ENCODE measurements around the gene PDPN.

DNA sequence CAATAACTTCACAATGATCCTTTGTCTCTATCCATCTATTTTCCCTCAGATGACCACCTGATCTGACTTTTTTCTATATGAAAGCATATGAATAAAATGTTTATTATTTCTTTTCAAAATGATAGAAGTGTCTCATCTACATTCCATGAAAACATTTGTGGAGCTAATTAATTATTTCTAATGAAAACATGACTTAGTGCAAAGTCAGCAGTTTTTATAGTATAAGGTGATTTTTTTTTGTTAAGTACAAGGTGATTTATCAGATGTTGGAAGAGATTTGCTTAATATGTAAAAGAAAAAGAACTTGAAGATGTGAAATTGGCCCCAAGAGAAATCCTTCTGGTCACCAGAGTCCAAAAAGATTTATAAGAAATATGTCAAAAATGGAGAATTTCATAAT lies 43.5 kb downstream of the PDPN start:
- no peak for TF ChIP-seq POLR2A (IDR thresholded peaks at IDR 0.05; ENCODE audit: low read depth, low read length)
- TF ChIP-seq POLR2AphosphoS5 (IDR thresholded peaks at IDR 0.05; ENCODE audit: low read depth, low read length): no peak
- no peak for TF ChIP-seq TAF1 (IDR thresholded peaks at IDR 0.05; ENCODE audit: borderline replicate concordance, low read depth, low read length)

Measured in GM12892 (cell line).